Neural cell (in vitro differentiated cells): ENCODE results near the gene DNAH1. TPM values are rescaled to one million over a fixed set of nuclear protein-coding genes. Genes with fewer than 3 reads are reported as not detected.

Source experiments
- H2AFZ ChIP-seq: fragments of 200-600, 300-800 bp; sonication (generic), shearing (Covaris generic); 2 replicates; pipeline ENCODE4 v1.6.0; 2014; ENCODE audit warnings: low read depth, mild to moderate bottlenecking, antibody characterized with exemption, low read length, moderate library complexity
- H3F3A ChIP-seq: fragments of 200-600 bp; shearing (Covaris generic); 2 replicates; pipeline ENCODE4 v1.6.1; 2016; ENCODE audit warnings: mild to moderate bottlenecking, moderate library complexity, mixed read lengths, antibody characterized with exemption, low read length; ENCODE audit not compliant: insufficient read depth, poor library complexity, severe bottlenecking
- H3K27ac ChIP-seq: fragments of 200-600, 300-800 bp; sonication (generic), shearing (Covaris generic); 2 replicates; pipeline ENCODE4 v1.5.1; 2014; ENCODE audit warnings: mild to moderate bottlenecking, low read length, moderate library complexity
- H3K27me3 ChIP-seq: fragments of 300-800, 200-600 bp; sonication (generic), shearing (Covaris generic); 2 replicates; pipeline ENCODE4 v1.6.0; 2014; ENCODE audit warnings: mild to moderate bottlenecking, low read depth, low read length, moderate library complexity; ENCODE audit not compliant: insufficient read depth
- H3K36me3 ChIP-seq: fragments of 300-800, 200-600 bp; sonication (generic), shearing (Covaris generic); 2 replicates; pipeline ENCODE4 v1.5.1; 2014; ENCODE audit warnings: mild to moderate bottlenecking, antibody characterized with exemption, low read length, moderate library complexity; ENCODE audit not compliant: insufficient read depth
- H3K4me2 ChIP-seq: fragments of 300-800, 200-600 bp; sonication (generic), shearing (Covaris generic); 2 replicates; pipeline ENCODE4 v1.6.0; 2014; ENCODE audit warnings: mild to moderate bottlenecking, low read length
- H3K4me3 ChIP-seq: fragments of 300-800, 200-600 bp; sonication (generic), shearing (Covaris generic); 2 replicates; pipeline ENCODE4 v1.5.1; 2014; ENCODE audit warnings: mild to moderate bottlenecking, low read length, moderate library complexity
- H3K79me2 ChIP-seq: fragments of 200-600 bp; shearing (Covaris generic); replicated peaks from 2 replicates; pipeline ENCODE4 v1.6.0; 2014; ENCODE audit warnings: mild to moderate bottlenecking, low read length, moderate library complexity; ENCODE audit not compliant: insufficient read depth
- H3K9ac ChIP-seq: fragments of 300-800, 200-600 bp; sonication (generic), shearing (Covaris generic); 2 replicates; pipeline ENCODE4 v1.6.1; 2016; ENCODE audit warnings: mild to moderate bottlenecking, low read length, mixed read lengths
- H3K9me2 ChIP-seq: fragments of 200-600 bp; shearing (Covaris generic); 2 replicates; pipeline ENCODE4 v1.6.1; 2016; ENCODE audit warnings: mild to moderate bottlenecking, low read length, mixed read lengths; ENCODE audit not compliant: insufficient read depth
- H3K9me3 ChIP-seq: fragments of 200-600, 300-800 bp; sonication (generic), shearing (Covaris generic); 2 replicates; pipeline ENCODE4 v1.6.1; 2016; ENCODE audit warnings: mild to moderate bottlenecking, mixed run types, low read length, moderate library complexity, mixed read lengths
- H4K20me1 ChIP-seq: fragments of 200-600 bp; shearing (Covaris generic); 2 replicates; pipeline ENCODE4 v1.6.1; 2016; ENCODE audit warnings: mild to moderate bottlenecking, mixed run types; ENCODE audit not compliant: insufficient read depth
- CTCF ChIP-seq: fragments of 450-650 bp; IDR thresholded peaks from 2 replicates; pipeline ENCODE4 v1.5.1; 2014; ENCODE audit warnings: antibody characterized with exemption, mild to moderate bottlenecking, moderate library complexity; ENCODE audit not compliant: poor library complexity, severe bottlenecking
- EP300 ChIP-seq: fragments of 450-650 bp; conservative IDR thresholded peaks from 2 replicates; pipeline ENCODE4 v1.6.1; 2014; ENCODE audit warnings: antibody characterized with exemption, mild to moderate bottlenecking, moderate library complexity; ENCODE audit not compliant: poor library complexity, severe bottlenecking
- EZH2 ChIP-seq: fragments of 200-600, 300-800 bp; shearing (Covaris generic), sonication (generic); IDR thresholded peaks from 2 replicates; pipeline ENCODE4 v1.6.1; 2014; ENCODE audit warnings: antibody characterized with exemption, low read length, borderline replicate concordance, mild to moderate bottlenecking; ENCODE audit not compliant: insufficient read depth, poor library complexity, severe bottlenecking
- MXI1 ChIP-seq: fragments of 450-650 bp; conservative IDR thresholded peaks from 2 replicates; pipeline ENCODE4 v1.6.1; 2014; ENCODE audit warnings: antibody characterized with exemption, mild to moderate bottlenecking; ENCODE audit not compliant: poor library complexity, severe bottlenecking
- POLR2AphosphoS5 ChIP-seq: IDR thresholded peaks from 2 replicates; pipeline ENCODE4 v1.6.1; 2012
- RAD21 ChIP-seq: fragments of 450-650 bp; conservative IDR thresholded peaks from 2 replicates; pipeline ENCODE4 v1.6.1; 2014; ENCODE audit warnings: antibody characterized with exemption, mild to moderate bottlenecking, moderate library complexity
- REST ChIP-seq: IDR thresholded peaks from 2 replicates; pipeline ENCODE4 v1.6.1; 2012; ENCODE audit warnings: borderline replicate concordance
- SMC3 ChIP-seq: fragments of 450-650 bp; conservative IDR thresholded peaks from 2 replicates; pipeline ENCODE4 v1.6.1; 2014; ENCODE audit warnings: antibody characterized with exemption, mild to moderate bottlenecking, moderate library complexity; ENCODE audit not compliant: poor library complexity
- TAF1 ChIP-seq: IDR thresholded peaks from 2 replicates; pipeline ENCODE4 v1.6.1; 2012; ENCODE audit warnings: low read depth
- polyA plus RNA-seq: library from polyadenylated mRNA; depleted of rRNA; stranded (reverse); fragments of >200 nt; gene quantifications from 2 replicates; pipeline ENCODE4 v1.2.3, GENCODE V29; 2014

Gene DNAH1
- polyA plus RNA-seq, 1 donor from 2014 or later, result 5.4 TPM

- no peak overlapping the region for H3K9ac ChIP-seq
- no peaks in the 10 kb centered on the region for H3K9me2 ChIP-seq
- H3K4me2 ChIP-seq, result no peak overlapping the region
- no peaks in the 10 kb centered on the region for H4K20me1 ChIP-seq
- H3K9me3 ChIP-seq, result no peaks in the 10 kb centered on the region
- no peaks in the 10 kb centered on the region for H3K36me3 ChIP-seq
- H3K27ac ChIP-seq, result no peak overlapping the region
- no peaks in the 10 kb centered on the region for H3F3A ChIP-seq
- H3K27me3 ChIP-seq, result no peaks in the 10 kb centered on the region
- TF ChIP-seq POLR2AphosphoS5, result no peak
- TF ChIP-seq SMC3, result no peak
- H3K4me3 ChIP-seq, result no peak overlapping the region
- H3K79me2 ChIP-seq, result no peaks in the 10 kb centered on the region
- H2AFZ ChIP-seq, result no peak overlapping the region
Observed at GRCh38 chr3:52415800-52416199, 99.7 kb downstream of the DNAH1 start.

GRCh38 chr3:52420388-52420787, 104.3 kb downstream of the DNAH1 start:
- H2AFZ ChIP-seq, result no peak overlapping the region
- H3K9ac ChIP-seq, result no peak overlapping the region
- no peaks in the 10 kb centered on the region for H3K9me3 ChIP-seq
- no peak overlapping the region for H3K27ac ChIP-seq
- H3K9me2 ChIP-seq, result no peaks in the 10 kb centered on the region
- H4K20me1 ChIP-seq, result no peaks in the 10 kb centered on the region
- H3K27me3 ChIP-seq, result no peaks in the 10 kb centered on the region
- no peaks in the 10 kb centered on the region for H3K36me3 ChIP-seq
- H3K4me3 ChIP-seq, result no peak overlapping the region
- no peaks in the 10 kb centered on the region for H3K79me2 ChIP-seq
- no peak overlapping the region for H3K4me2 ChIP-seq
- TF ChIP-seq EZH2, result no peak
- no peak for TF ChIP-seq TAF1
- no peak for TF ChIP-seq POLR2AphosphoS5
- TF ChIP-seq EP300, result no peak
- no peak for TF ChIP-seq REST
- no peaks in the 10 kb centered on the region for H3F3A ChIP-seq

- Histone ChIP-seq H3K36me3 (no peaks in the 10 kb centered on the region), H3K9ac (no peak overlapping the region), H3K27ac (no peak overlapping the region), H3K9me2 (no peaks in the 10 kb centered on the region), H3K4me3 (no peak overlapping the region), H3K4me2 (no peak overlapping the region), H3F3A (no peaks in the 10 kb centered on the region), H3K79me2 (no peaks in the 10 kb centered on the region), H4K20me1 (no peaks in the 10 kb centered on the region), H3K9me3 (no peaks in the 10 kb centered on the region), H3K27me3 (no peaks in the 10 kb centered on the region), H2AFZ (no peak overlapping the region)
- TF ChIP-seq REST (no peak), TAF1 (no peak), RAD21 (no peak), SMC3 (no peak), EZH2 (no peak), CTCF (no peak), MXI1 (no peak), EP300 (no peak), POLR2AphosphoS5 (no peak)
Observed at GRCh38 chr3:52422669-52423068, 106.5 kb downstream of the DNAH1 start.
